T follicular helper cell (primary cell): ENCODE measurements around the gene NRL.
A peak's percentile ranks its signal among the peaks of the same experiment; 100 is the strongest.
"Not testable (repeated sequence)": the region's sequence is repeated elsewhere in the genome, so short reads cannot be mapped to it uniquely, and the experiment has no call there.

Source experiments
- DNase-seq: peaks from one replicate; pipeline ENCODE4 v3.0.0-alpha.2; 2020; ENCODE audit warnings: low read depth

The NRL gene

DNA sequence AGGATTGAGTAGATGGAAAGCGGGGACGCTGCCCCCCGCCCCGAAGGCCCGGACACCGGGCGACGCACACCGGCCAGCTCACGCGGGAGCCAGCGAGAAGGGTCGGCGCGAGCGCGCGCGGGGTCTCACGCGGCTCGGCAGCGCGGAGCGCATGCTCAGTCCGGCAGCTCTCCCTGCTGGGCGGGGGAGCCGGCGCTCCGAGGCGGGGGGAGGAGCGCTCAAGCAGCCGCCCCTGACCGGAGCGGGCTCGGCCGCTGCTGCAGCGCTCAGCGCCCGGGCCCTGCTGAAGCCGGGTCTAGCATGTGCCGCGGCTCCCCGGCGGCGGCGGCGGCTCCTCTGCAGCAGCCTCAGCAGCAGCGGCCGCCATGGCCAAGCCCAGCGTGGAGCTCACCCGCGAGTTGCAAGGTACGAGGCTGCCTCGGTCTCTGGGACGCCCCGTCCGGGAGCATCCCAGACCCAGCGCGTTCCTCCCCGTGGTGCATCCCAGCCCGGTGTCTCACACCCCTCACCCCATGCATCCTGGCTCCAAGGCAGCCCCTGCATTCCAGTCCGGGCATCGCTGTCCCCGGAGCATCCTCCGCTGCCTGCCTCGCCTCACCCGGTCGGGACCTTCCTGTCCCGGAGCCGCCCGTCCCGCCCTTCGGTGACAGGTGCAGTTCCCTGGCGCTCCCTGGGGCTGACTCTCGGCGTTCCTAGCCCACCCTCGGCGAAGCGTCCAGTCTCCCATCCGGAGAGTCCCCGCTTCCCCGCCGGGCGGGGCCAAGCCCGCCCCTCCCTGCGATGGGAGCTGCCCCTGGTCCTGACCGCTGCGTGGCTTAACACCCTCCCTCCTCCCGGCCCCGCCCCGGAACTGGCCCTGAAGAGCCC lies 62.7 kb downstream of the NRL start, which contains the start of gene CARMIL3:
Gene CARMIL3, plus strand, starts transcription at position 221 of the 867 bp plus-strand sequence. Its CDS starts 145 bp downstream, at position 366.
- peak; percentile 30 for DNase-seq

DNA sequence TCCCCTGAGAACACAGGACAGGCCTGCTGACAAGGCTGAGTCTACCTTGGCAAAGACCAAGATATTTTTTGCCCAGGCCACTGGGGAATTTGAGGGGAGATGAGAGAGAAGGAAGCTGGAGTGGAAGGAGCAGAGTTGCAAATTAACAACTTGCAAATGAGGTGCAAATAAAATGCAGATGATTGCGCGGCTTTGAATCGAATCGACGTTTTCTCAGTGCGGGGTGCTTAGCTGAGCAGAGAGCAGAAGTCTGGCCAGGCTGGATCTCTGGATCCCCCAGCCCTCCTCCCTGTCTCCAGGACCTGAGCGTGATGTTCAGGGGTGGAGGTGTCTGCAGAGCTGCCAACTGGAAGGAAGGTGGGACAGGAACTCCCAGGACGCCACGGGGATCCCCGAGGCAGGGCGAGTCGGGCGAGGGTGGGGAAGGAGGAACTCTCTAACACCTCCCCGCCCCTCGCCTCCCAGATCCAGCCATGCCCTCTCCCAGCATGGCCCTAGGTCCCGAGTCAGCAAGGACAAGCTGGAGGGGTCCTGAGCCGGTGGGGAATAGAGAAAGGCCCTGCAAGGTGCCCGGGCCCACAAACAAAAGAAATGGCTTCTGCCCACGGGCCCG lies 63.5 kb downstream of the NRL start:
- DNase-seq = no peak

DNA sequence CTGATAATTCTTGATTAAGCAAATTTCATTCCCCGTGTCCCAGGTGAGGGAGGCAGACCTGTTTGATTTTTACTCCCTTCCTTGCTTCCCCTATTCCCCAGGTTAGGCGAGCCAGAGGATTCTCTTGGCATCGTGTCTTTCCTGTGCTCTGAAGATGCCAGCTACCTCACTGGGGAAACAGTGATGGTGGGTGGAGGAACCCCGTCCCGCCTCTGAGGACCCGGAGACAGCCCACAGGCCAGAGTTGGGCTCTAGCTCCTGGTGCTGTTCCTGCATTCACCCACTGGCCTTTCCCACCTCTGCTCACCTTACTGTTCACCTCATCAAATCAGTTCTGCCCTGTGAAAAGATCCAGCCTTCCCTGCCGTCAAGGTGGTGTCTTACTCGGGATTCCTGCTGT lies 64.0 kb downstream of the NRL start:
- DNase-seq = not testable (repeated sequence)

DNA sequence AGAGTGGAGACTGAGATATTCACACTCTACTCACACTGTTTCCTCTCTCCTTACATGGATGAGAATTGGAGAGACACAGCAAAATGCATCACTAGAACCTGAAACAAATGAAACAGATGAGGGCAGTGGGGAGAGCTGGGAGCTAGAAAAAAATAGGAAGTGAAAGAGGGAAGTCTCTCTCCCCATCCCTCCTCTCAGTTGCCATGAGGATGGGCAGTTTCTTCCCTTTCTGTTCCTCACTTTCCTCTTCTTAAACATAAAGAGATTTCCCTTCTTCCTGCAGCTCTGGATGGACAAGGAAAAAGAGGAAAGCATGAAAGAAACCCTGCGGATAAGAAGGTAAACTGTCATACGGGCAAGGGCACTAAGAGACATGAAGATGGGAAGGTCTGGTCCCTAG lies 65.7 kb downstream of the NRL start:
- not testable (repeated sequence) for DNase-seq

DNA sequence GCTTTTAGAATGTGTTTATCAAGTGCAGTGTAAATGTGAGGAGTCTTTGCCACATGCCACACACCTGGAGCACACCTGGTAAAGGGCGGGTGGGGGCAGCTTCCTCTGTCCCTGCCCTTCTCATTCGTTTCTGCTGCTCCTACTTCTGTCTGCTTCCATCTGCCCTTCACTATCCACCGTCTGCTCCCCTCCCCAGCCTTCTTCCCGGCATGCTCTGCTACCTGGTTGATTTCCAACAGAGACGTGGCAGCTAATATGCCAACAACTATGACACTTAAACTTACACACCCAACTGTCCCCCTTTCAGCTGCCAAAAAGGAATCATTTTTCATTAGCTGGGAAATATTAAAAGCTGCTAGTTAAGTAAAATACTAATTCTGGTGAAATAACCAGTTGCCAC lies 72.0 kb downstream of the NRL start:
- no peak for DNase-seq

DNA sequence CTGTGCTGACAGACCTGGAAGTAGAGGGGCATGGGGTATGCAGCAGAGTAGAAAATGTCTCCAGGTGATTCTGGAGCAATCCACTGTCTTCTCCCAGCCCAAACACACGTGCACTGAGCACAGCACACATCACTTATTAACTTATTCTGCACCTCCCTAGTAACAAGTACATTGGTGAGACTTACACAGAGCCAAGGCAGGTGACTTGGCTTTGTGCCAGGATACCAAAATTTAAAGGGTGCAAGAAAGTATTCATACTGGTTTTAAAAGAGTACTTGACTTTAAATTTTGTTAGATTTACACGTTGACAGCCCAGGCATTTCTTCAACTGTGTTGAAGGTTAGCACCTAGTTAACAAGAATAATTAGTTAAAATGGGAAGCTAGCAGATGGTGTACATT lies 74.1 kb downstream of the NRL start:
- DNase-seq = no peak

DNA sequence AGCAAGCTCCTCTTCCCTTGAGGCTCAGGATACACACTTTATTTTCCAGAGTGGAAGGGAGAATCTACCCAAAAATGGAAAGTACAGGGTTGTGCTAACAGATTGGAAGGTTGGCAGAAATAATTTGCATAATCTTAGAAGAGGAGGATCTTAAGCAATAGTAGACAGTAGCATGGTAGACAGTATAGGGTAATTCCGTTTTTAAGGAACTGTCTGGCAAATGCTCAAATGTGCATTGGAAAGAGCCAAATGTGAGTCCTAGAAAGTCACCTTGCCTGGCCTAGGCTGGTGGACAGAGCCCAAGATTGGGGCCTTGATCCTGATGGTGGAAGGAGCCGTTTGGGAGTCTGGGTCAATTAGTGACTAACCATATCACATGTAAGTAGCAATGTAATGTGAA lies 76.1 kb downstream of the NRL start:
- no peak for DNase-seq

DNA sequence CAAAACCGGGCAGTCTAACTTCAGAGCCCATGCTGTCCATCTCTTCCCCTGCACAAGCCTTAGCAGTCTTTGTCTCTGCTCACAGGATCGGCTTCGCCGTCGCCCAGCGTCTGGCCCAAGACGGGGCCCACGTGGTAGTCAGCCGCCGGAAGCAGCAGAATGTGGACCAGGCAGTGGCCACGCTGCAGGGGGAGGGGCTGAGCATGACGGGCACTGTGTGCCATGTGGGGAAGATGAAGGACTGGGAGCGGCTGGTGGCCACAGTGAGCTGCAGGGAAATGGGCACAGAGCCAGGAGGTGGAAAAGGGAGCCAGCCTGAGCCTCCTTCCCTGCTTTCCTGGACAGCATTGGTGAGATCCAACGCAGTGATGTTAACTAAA lies 77.1 kb downstream of the NRL start:
- DNase-seq = no peak

DNA sequence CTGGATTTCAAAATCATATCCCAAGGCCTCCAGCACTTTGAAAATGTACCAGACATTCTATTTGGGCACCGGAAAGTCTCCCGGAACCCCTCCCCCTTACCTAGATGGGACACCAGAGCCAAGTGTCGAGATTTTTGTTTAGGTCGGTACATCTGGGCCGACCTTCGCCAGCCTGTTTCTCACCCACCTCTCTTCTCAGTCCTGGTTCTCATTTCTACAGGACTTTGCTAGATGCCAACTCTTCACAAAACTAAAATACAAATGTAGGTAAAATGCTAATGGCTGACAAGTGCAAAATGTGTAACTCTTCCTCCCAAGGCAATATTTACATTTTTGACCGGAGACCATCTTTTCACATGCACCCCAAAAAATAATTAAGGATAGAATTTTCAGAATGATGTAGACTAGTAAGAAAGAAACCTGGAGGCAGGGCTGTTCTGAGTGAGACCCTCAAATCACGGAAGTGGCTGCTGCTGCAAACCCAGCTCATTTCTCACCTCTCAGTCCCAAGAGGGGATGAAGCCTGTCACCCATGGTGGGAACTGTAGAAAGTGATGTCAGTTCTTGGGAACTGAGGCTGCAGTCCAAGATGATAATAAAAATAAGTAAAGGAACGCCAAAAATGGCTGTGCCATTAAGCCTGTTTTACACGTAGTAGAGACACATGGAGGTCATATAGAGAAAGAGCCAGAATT lies 77.6 kb downstream of the NRL start:
- DNase-seq = not testable (repeated sequence)

DNA sequence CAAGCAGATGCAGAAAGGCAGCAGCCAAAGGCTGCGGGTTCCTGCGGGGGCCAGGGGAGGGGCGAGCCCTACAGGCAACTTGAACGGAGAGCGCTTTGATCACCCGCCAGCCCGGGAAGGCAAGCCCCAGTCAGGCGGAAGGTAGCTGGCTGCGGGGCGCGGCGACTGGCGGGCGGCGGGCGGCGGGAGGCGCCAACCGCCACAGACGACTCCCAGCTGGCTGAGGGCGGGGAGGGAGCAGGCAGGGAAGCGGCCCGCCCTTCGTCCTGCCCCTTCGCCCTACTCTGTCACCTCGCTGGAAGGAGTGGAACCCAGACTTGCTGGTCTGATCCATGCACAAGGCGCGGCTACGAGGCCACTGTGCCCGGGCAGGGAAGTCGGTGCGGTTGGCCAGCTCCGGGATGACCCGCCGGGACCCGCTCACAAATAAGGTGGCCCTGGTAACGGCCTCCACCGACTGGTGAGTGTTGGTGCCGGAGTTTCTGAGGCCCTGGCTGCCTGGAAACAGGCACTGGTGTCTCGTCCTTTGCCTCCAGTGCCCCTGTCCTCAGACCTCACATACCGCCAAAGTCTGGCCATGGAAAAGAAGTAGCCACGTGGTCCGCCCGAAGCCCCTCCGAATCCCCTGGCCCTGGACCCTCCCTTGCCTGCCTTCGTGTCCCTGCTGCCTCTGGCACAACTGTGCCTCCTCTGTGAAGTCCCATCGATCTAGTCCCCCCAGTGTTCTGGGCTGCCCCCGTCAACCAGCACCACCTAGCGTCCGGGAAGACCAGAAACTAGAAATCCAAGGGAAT lies 78.4 kb downstream of the NRL start:
- peak; percentile 54 for DNase-seq

DNA sequence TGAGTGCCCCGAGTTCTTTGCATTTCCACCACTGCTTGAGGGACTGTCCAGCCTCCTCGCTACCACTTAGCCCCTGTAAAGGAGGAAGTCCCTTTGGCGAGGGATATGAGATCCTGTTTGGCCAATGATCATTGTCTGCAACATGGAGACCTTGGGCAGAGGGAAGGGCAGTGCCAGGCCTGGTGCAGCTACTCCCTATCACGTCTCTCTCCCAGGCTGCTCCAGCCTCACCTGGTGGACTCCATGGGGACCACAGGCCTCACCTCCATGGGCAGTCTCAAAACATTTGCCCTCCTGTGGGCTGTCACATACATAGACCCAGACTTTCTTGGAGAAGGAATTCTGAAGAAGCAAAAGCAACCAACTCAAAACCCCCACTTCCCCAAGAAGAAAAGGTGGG lies 79.0 kb downstream of the NRL start:
- not testable (repeated sequence) for DNase-seq

DNA sequence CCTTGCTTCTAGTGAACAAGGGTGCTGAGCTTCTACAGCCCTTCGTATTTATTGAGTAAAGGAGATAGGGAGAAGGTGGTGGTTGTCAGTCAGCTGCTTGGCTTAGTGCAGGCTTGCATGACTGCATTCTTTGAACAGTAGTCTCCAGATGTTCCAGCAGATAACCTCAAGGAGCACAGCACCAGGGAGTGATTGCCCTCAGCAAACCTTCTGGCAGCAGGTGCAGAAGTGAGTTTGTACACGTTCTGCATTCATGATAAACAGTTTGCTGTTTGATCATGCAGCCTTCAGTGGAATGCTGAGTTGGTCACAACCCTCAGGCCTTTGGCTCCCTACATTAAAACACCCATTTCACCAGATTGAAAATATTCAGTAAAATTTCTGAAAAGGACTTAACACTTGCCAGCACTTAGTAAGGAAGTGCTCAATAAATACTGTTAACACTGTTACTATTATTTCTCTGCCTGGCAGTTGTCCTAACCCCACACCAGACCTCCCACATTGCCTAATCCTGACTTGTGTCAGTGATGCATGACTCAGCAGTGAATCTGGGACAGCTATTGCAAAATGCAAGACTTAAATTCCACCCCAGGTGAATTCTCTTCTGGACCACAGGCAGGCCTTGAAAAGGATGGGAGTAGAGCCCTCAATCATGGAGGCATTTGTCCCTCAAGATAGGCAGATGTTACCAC lies 81.9 kb downstream of the NRL start:
- DNase-seq = no peak

DNA sequence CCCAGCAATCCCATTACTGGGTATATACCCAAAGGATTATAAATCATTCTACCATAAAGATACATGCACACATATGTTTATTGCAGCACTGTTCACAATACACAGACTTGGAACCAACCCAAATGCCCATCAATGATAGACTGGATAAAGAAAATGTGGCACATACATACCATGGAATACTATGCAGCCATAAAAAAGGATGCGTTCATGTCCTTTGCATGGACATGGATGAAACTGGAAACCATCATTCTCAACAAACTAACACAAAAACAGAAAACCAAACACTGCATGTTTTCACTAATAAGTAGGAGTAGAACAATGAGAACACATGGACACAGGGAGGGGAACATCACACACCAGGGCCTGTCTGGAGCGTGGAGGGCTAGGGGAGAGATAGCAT lies 83.4 kb downstream of the NRL start:
- DNase-seq = not testable (repeated sequence)

DNA sequence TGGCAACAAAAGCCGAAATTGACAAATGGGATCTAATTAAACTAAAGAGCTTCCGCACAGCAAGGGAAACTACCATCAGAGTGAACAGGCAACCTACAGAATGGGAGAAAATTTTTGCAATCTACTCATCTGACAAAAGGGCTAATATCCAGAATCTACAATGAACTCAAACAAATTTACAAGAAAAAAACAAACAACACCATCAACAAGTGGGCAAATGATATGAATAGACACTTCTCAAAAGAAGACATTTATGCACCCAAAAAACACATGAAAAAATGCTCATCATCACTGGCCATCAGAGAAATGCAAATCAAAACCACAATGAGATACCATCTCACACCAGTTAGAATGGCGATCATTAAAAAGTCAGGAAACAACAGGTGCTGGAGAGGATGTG lies 85.1 kb downstream of the NRL start:
- not testable (repeated sequence) for DNase-seq
